ENCODE results near the gene ANTXR1.

The ANTXR1 gene

GRCh38 chr2:69007603-69008002 lies 5.4 kb upstream of the ANTXR1 start:
- no peak for DNase-seq

GRCh38 chr2:69010437-69011194 lies 2.4 kb upstream of the ANTXR1 start:
- no peak for DNase-seq

GRCh38 chr2:69011611-69012157 lies 1.3 kb upstream of the ANTXR1 start:
- DNase-seq, result no peak

GRCh38 chr2:69012310-69013141 lies 453 bp upstream of the ANTXR1 start:
- DNase-seq, result no peak

- no peak for DNase-seq
Measured at GRCh38 chr2:69013840-69014821, 1.2 kb downstream of the ANTXR1 start.

- no peak for DNase-seq
Measured at GRCh38 chr2:69017080-69017479, 4.1 kb downstream of the ANTXR1 start.

GRCh38 chr2:69017835-69018234 lies 4.9 kb downstream of the ANTXR1 start:
- DNase-seq, result no peak

GRCh38 chr2:69018678-69019095 lies 5.7 kb downstream of the ANTXR1 start:
- DNase-seq, result no peak

GRCh38 chr2:69020496-69021426 lies 7.8 kb downstream of the ANTXR1 start:
- no peak for DNase-seq

GRCh38 chr2:69021727-69022126 lies 8.7 kb downstream of the ANTXR1 start:
- no peak for DNase-seq

- DNase-seq, result no peak
Measured at GRCh38 chr2:69022548-69022947, 9.6 kb downstream of the ANTXR1 start.

- no peak for DNase-seq
Measured at GRCh38 chr2:69023236-69023635, 10.3 kb downstream of the ANTXR1 start.

GRCh38 chr2:69026026-69026425 lies 13.0 kb downstream of the ANTXR1 start:
- DNase-seq, result no peak

GRCh38 chr2:69026691-69027459 lies 13.9 kb downstream of the ANTXR1 start:
- no peak for DNase-seq

GRCh38 chr2:69030800-69031428 lies 17.9 kb downstream of the ANTXR1 start:
- DNase-seq, result no peak

GRCh38 chr2:69031466-69031865 lies 18.5 kb downstream of the ANTXR1 start:
- no peak for DNase-seq

- DNase-seq, result no peak
Measured at GRCh38 chr2:69032336-69032735, 19.4 kb downstream of the ANTXR1 start.

- no peak for DNase-seq
Measured at GRCh38 chr2:69033461-69034095, 20.6 kb downstream of the ANTXR1 start.

GRCh38 chr2:69034122-69034521 lies 21.1 kb downstream of the ANTXR1 start:
- DNase-seq, result no peak

- no peak for DNase-seq
Measured at GRCh38 chr2:69034845-69035244, 21.9 kb downstream of the ANTXR1 start.

Measured in NK-92 treated with Interleukin-12 subunit alpha and Interleukin-12 subunit beta, amount 100 ng/mL, for 24 hours (cell line).